ENCODE results near the gene RHOG. TPM values are rescaled to one million over a fixed set of nuclear protein-coding genes. Genes with fewer than 3 reads are reported as not detected.

RHOG gene
- total and polyA plus RNA-seq, 9 of the 15 experiments (the other 6 are each of a cell fraction or from before 2014, with no cell fraction given) = 22.6 to 162 (median 80.3) TPM

DNA sequence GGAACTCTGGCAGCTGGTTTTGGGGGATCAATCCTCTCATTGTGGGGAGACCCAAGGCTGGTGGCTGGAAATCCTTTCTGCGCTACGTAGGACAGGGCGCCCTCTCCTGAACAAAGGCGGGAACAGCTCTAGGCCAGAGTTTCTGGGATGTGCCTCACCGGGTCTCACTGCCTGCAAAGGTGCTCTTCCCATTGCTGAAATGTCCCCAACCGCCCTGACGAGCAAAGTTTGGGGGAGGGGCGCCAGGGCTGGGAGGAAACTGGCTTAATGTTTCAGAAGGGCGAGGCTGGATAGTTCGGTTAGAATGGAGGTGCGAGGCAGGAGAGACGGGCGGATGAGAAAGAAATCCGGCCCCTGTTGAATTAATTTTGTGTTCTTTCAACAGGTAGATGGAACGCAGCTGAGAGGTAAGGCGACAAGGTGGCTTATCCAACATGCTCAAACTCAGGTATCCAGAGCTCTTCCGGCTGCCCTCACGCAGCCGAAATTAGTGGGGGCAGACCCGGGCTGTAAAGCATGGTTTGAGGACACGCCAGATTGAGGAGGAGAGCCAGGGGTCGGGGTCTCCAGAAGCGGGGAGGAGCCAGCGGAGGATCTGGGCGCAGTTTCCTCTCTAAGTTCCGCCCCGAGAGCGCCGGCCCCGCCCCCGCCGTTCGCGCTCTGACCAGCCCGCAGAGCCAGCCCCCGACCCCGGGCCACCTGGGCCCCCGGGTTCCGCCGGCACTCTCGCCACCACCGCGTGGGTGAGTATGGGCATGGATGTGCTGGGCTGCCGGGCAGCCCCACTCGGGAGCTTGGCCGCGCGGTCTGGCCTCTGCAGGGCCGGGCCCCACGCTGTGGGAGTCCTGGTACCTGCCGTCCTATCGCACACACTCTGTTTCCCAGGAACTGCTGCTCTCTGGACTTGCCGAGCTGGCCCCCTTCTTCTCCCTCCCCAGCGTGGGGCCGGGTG is 32.6 kb downstream of the RHOG start, which contains the start of gene PGAP2 (continued):
- TF ChIP-seq, protein P1, sequence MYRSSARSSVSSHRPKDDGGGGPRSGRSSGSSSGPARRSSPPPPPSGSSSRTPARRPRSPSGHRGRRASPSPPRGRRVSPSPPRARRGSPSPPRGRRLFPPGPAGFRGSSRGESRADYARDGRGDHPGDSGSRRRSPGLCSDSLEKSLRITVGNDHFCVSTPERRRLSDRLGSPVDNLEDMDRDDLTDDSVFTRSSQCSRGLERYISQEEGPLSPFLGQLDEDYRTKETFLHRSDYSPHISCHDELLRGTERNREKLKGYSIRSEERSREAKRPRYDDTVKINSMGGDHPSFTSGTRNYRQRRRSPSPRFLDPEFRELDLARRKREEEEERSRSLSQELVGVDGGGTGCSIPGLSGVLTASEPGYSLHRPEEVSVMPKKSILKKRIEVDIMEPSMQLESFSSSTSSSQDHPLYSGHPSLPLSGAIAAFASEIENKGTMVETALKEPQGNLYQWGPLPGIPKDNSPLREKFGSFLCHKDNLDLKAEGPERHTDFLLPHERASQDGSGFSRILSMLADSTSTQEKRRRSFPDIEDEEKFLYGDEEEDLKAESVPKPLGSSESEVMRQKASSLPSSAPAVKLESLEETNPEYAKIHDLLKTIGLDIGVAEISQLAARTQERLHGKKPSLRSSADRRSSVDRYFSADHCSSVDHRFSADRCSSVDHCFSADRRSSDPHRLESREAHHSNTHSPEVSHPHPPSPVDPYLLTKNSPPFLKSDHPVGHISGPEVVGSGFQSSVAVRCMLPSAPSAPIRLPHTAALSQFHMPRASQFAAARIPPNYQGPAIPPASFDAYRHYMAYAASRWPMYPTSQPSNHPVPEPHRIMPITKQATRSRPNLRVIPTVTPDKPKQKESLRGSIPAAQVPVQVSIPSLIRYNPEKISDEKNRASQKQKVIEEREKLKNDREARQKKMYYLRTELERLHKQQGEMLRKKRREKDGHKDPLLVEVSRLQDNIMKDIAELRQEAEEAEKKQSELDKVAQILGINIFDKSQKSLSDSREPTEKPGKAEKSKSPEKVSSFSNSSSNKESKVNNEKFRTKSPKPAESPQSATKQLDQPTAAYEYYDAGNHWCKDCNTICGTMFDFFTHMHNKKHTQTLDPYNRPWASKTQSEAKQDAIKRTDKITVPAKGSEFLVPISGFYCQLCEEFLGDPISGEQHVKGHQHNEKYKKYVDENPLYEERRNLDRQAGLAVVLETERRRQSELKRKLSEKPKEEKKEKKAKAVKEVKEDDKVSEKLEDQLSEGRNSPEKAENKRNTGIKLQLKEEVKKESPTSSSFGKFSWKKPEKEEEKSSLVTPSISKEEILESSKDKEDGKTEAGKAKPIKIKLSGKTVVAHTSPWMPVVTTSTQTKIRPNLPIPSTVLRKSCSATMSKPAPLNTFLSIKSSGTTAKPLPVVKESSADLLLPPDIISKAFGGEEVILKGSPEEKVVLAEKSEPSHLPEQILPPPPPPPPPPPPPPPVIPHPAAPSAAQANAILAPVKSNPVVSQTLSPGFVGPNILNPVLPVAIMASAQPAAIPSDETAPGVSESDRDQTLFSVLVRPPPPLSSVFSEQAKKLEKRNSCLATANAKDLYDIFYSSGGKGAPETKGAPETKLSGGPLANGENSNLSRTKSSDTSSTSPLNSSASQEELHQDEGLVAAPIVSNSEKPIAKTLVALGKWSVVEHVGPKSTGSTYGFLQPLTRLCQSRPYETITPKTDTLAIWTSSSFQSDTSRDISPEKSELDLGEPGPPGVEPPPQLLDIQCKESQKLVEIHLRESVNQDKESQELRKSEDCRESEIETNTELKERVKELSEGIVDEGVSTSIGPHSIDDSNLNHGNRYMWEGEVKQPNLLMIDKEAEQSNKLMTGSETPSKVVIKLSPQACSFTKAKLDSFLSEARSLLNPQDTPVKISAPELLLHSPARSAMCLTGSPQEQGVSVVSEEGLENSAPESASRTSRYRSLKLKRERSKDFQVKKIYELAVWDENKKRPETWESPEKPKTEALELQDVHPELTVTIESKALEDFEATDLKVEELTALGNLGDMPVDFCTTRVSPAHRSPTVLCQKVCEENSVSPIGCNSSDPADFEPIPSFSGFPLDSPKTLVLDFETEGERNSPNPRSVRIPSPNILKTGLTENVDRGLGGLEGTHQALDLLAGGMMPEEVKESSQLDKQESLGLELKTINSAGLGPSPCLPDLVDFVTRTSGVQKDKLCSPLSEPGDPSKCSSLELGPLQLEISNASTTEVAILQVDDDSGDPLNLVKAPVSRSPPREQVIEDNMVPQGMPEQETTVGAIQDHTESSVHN (IDR thresholded peaks at IDR 0.05; ENCODE audit: borderline replicate concordance in 1 of 2, low read depth in 1 of 2) = no peak
- TF ChIP-seq U2AF1 (optimal IDR thresholded peaks at IDR 0.05; ENCODE audit: low read depth, low read length) (no peak), RBM39 (optimal IDR thresholded peaks at IDR 0.05; ENCODE audit: low read depth, low read length) (no peak)
- TF ChIP-seq, protein P2, sequence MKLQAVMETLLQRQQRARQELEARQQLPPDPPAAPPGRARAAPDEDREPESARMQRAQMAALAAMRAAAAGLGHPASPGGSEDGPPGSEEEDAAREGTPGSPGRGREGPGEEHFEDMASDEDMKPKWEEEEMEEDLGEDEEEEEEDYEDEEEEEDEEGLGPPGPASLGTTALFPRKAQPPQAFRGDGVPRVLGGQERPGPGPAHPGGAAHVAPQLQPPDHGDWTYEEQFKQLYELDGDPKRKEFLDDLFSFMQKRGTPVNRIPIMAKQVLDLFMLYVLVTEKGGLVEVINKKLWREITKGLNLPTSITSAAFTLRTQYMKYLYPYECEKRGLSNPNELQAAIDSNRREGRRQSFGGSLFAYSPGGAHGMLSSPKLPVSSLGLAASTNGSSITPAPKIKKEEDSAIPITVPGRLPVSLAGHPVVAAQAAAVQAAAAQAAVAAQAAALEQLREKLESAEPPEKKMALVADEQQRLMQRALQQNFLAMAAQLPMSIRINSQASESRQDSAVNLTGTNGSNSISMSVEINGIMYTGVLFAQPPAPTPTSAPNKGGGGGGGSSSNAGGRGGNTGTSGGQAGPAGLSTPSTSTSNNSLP (IDR thresholded peaks at IDR 0.05; ENCODE audit: borderline replicate concordance, low read depth, low read length) = no peak
- TF ChIP-seq, protein P3, sequence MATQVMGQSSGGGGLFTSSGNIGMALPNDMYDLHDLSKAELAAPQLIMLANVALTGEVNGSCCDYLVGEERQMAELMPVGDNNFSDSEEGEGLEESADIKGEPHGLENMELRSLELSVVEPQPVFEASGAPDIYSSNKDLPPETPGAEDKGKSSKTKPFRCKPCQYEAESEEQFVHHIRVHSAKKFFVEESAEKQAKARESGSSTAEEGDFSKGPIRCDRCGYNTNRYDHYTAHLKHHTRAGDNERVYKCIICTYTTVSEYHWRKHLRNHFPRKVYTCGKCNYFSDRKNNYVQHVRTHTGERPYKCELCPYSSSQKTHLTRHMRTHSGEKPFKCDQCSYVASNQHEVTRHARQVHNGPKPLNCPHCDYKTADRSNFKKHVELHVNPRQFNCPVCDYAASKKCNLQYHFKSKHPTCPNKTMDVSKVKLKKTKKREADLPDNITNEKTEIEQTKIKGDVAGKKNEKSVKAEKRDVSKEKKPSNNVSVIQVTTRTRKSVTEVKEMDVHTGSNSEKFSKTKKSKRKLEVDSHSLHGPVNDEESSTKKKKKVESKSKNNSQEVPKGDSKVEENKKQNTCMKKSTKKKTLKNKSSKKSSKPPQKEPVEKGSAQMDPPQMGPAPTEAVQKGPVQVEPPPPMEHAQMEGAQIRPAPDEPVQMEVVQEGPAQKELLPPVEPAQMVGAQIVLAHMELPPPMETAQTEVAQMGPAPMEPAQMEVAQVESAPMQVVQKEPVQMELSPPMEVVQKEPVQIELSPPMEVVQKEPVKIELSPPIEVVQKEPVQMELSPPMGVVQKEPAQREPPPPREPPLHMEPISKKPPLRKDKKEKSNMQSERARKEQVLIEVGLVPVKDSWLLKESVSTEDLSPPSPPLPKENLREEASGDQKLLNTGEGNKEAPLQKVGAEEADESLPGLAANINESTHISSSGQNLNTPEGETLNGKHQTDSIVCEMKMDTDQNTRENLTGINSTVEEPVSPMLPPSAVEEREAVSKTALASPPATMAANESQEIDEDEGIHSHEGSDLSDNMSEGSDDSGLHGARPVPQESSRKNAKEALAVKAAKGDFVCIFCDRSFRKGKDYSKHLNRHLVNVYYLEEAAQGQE (IDR thresholded peaks at IDR 0.05; ENCODE audit: borderline replicate concordance) = peak; percentile 46; the same call in 1 of the 2 replicates
- TF ChIP-seq, protein P3 (CRISPR knock-in tag; IDR thresholded peaks at IDR 0.05; ENCODE audit: low read depth) = no peak

Measured in K562 (cell line).